Fibroblast of the aortic adventitia (primary cell): ENCODE measurements around the gene CTSZ. TPM values are rescaled to one million over a fixed set of nuclear protein-coding genes. Genes with fewer than 3 reads are reported as not detected.
"Not testable (repeated sequence)": the region's sequence is repeated elsewhere in the genome, so short reads cannot be mapped to it uniquely, and the experiment has no call there.

ENCODE experiments used
- DNase-seq: peaks from one replicate; pipeline ENCODE4 v3.0.0-alpha.2; 2010; ENCODE audit warnings: low read depth
- H3K4me3 ChIP-seq: 2 replicates; pipeline ENCODE4 v1.5.1; 2011; ENCODE audit warnings: low read depth, mild to moderate bottlenecking, control low read depth, low read length, moderate library complexity
- CTCF ChIP-seq: IDR thresholded peaks from 2 replicates; pipeline ENCODE4 v1.5.1; 2011; ENCODE audit warnings: mild to moderate bottlenecking, low read length, control low read depth, inconsistent platforms; ENCODE audit not compliant: insufficient read depth
- total RNA-seq: library from RNA; depleted of rRNA; stranded (reverse); fragments of >200 nt; gene quantifications from 2 replicates; pipeline ENCODE4 v1.2.3, GENCODE V29; 2012; ENCODE audit warnings: low replicate concordance

Gene CTSZ
- total RNA-seq, 1 donor, result 51.0 TPM

DNA sequence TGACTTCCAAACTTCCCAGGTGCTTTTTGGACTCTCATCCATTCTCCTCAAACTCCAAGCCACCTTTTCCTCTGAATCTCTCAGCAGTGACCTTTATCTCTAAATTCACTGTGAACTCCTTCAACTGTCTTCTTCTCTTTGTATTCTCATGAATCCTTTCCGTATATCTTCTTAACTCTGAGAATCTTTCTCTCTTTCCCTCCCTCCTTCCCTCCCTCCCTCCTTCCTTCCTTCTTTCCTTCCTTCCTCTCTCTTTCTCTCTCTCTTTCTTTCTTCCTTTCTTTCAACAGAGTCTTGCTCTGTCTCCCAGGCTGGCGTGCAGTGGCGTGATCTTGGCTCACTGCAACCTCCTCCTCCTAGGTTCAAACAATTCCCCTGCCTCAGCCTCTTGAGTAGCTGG lies 39.8 kb upstream of the CTSZ start:
- no peak for DNase-seq
- no peak overlapping the region for H3K4me3 ChIP-seq

GRCh38 chr20:59044796-59045195 lies 37.7 kb upstream of the CTSZ start:
- DNase-seq, result no peak
- no peak overlapping the region for H3K4me3 ChIP-seq

More for the DNA sequence above, 39.8 kb upstream of the CTSZ start:
- TF ChIP-seq CTCF, result no peak

DNA sequence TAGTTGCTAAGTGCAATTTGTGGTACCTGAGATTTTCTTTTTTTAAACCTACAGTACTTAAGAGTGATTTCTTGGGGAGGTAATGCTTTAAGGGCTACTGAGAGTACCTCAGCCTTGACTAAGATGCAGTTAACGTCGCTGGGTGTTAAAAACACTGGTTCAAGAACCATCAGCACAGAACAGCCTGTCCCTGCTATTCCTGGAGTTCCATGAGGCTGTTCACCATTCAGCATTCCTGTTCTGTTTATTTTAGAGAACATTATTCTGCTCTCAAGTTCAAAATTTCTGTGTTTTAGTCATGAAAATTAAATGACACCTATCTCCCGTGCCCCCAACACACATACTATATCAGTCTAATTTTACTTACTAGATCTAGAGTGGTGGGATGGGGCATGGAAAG lies 37.2 kb upstream of the CTSZ start:
- no peak for TF ChIP-seq CTCF
- DNase-seq, result no peak
- H3K4me3 ChIP-seq, result no peak overlapping the region

More at GRCh38 chr20:59044796-59045195, 37.7 kb upstream of the CTSZ start:
- TF ChIP-seq CTCF, result no peak

DNA sequence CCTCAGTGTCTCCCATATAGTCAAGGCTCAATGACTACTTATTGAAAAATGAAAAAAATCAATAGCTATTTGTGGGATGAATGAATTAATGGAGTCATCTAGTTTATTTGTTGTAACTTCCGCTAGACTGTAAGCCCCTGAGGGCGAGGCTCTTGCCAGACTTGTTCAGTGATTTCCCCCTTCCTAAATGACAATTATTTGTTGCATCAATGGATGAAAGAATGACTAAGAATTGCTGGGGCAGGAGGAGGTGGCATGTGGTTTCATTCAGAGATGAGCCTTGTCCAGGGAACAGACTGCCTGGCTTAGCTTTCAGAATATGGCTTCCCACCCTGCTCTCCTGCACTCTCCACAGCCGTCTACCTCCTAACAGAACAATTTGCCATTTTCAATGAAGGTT lies 36.6 kb upstream of the CTSZ start:
- no peak for TF ChIP-seq CTCF
- no peak for DNase-seq
- H3K4me3 ChIP-seq, result no peak overlapping the region

DNA sequence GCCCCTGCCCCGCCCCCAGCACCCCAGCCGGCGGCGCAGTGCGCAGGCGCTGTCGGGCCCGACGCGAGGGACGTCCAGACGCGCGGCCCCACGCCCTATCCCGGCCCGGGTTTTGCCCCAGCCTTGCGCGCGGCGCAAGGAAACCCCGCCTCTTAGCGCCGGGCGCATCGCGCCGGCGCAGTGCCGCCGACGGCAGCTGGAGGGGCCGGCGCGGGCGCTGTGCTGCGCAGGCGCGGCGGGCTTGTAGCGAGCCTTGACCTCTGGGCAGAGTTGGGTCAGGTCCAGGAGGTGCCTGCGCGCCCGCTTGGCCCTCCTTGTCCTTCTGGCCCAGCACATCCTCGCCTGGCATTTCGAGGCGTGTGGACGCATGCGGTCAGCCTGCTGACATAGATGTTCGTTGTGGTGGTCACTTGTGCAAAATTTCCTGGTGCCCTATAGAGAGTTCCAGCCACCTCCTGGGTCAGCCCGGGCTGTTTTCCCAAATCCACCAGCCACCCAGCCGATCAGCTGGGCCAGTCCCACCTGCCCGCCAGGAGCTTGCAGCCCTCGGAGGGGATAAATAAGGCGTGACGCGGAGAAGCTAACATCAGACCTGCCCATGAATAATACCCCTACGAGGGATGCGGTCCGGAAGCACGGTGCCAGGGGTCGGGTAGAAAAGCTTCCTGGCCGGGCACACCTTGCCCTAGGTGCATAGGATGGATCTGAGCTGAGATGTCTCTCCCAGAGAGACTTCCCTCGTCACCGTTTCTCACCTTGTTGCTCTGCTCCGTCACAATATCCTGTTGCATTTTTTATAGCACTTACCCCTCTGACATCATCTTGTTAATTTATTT lies 36.0 kb upstream of the CTSZ start:
- peak; percentile 86 for DNase-seq
- TF ChIP-seq CTCF, result no peak
- H3K4me3 ChIP-seq, result peak overlapping the region; percentile 84

GRCh38 chr20:59042151-59042795 lies 35.2 kb upstream of the CTSZ start, which contains the start of gene PRELID3B:
TSS of gene PRELID3B (minus strand) at chr20:59042786. CDS start at chr20:59042730, 56 bp downstream.
- TF ChIP-seq CTCF, result no peak
- H3K4me3 ChIP-seq, result peak within 1 kb of the TSS; percentile 84
- DNase-seq, result peak; percentile 33

GRCh38 chr20:59041487-59041886 lies 34.4 kb upstream of the CTSZ start:
- peak overlapping the region; percentile 84 for H3K4me3 ChIP-seq
- DNase-seq, result not testable (repeated sequence)
